Germinal center (tissue), 1 donor: Measurements from ENCODE around the gene OR1L1.
A peak's percentile ranks its signal among the peaks of the same experiment; 100 is the strongest.

Experiments
- DNase-seq: peaks from one replicate; pipeline ENCODE4 v3.0.0; 2012; ENCODE audit warnings: mixed read lengths, low spot score

The OR1L1 gene, protein sequence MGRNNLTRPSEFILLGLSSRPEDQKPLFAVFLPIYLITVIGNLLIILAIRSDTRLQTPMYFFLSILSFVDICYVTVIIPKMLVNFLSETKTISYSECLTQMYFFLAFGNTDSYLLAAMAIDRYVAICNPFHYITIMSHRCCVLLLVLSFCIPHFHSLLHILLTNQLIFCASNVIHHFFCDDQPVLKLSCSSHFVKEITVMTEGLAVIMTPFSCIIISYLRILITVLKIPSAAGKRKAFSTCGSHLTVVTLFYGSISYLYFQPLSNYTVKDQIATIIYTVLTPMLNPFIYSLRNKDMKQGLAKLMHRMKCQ

DNA sequence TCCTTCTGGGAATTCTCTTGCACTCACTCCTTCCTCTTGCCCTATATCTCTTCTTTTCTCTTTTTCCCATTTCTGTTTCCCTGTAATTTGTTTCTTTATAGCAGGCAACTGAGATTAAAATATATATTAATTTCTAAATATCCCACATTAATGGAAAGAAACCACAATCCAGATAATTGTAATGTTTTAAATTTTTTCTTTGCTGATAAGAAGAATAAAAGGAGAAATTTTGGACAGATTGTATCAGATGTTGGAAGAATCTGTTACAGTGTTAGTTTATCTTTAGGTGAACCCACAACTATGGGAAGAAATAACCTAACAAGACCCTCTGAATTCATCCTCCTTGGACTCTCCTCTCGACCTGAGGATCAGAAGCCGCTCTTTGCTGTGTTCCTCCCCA is at the start of gene OR1L1:
TSS of gene OR1L1 (plus strand) at position 301 of the 400 bp plus-strand sequence. CDS start at position 301, 0 bp downstream.
- no peak for DNase-seq

DNA sequence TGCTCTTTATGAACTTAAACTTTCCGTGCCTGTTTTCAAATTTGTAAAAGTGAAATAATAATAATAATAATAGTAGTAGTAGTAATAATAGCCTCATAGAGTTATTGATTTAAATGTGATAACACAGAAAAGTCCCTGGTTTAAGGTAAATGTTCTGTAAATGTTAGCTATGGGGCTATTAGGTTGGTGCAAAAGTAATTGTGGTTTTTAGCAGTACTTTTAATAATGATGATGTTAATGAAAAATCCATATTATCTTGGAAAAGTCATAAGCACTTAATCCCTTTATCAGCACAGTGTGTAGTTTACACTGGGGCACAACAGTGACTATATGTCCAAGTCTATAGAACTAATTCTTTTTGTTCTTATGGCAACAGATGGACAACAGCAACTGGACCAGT is 47.2 kb upstream of the OR1L1 start, which contains the start of gene OR1Q1:
TSS of gene OR1Q1 (plus strand) at position 377 of the 400 bp plus-strand sequence. CDS start at position 377, 0 bp downstream.
- DNase-seq = no peak

DNA sequence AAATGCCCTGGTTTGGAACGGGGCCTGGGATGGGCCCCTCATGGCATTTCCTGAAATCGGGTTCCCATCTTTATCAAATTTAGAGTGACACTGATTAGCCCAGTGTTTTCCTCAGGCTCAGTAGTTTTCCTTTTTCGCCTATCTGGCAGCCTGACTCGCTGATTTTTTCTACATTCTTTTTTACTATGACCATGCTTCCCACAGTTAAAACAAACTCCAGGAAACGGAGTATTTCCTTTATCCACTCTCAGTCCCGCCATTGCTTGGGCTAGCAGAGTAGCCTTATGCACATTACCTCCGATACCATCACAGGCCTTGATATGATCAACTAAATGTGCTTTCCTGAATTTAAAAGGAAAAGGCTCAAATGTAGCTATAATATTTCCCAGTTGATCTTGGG is 41.5 kb upstream of the OR1L1 start:
- no peak for DNase-seq

DNA sequence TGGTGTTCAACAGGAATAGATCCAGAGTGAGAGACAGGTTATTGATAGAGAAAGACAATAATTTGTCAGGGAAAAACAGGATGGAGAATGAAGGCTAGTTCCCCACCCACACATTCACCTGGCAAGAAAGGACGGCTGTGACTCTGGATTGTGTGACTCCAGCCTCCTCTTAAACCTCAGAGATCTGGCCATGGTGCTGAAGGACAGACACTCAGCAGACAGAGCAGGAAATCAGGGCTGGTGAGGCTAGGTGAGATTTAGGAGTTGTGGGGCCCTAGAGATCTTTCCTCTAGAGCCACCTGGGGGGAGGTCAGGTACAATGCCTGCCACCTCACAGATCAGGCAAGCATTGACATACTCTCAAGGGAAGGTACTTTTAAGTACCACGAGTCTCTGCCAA is 19.3 kb upstream of the OR1L1 start:
- peak; percentile 2 for DNase-seq

DNA sequence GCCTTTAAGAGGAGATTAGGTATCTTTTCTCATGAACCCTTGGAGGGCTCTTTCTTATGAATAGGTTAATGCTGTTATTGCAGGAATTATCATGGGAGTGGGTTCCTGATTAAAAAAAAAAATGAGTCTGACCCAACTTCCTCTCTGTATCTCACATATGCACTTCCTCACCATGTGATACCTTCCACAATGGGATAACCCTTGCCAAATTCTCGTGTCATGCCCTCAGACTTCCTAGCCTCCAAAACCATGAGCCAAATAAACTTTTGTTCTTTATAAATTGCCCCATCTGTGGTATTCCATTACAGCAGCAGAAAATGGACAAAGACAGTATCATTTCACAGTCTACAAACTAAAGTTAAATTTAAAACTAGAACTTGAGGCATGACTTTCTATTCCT is 5.1 kb upstream of the OR1L1 start:
- DNase-seq = no peak

DNA sequence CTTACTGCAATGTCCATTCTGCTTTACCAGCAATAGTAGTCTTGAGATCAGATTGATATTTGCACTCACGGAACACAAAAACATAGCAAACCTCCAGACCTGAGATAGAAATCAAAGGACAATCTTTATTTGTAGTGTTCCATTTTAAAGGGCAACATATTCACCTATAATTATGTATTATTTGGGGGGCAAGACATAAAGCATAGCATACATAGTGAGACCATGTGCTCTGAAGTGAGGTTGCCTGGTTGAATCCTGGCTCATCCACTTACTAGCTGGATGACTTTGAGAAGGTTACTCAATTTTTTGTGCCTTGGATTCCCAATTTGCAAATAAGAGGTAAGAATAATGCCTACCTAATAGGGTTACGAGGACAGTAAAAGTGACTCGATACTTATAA is 4.0 kb upstream of the OR1L1 start, which contains the start of gene OR1B1:
TSS of gene OR1B1 (minus strand) at position 101 of the 400 bp plus-strand sequence.
- no peak for DNase-seq

DNA sequence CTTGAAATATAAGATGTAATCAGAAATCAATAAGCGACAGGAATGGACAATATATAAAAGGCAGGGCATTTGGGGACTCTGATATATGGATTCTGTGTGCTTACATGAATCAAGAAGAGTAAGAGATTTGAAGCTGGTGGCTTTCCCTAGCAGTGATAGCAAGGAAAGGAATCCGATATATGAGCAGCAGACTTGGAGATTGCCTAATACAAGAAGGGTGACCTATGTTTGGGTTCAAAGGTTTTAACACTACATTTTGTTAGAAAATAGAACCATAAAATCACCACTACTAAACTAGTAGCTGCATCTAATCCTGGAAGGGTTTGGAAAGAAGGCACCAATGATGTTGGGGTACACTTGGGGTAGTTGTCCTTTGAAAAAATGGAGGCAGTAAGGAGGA is 11.0 kb downstream of the OR1L1 start:
- no peak for DNase-seq

DNA sequence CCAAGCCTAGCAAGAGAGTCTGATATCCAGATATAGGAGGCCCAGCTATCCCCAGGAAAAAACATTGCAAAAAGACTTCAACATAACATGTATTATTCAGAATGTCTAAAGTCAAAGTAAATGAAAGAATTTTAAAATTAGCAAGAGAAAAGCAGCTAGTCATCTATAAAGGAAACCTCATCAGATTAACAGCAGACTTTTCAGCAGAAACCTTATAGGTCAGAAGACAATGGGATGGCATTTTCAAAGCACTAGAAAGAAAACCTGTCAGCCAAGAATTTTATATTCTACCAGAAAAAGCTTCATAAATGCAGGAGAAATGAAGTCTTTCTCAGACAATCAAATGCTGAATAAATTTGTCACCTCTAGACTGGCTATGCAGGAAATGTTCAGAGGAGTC is 23.3 kb downstream of the OR1L1 start:
- no peak for DNase-seq

DNA sequence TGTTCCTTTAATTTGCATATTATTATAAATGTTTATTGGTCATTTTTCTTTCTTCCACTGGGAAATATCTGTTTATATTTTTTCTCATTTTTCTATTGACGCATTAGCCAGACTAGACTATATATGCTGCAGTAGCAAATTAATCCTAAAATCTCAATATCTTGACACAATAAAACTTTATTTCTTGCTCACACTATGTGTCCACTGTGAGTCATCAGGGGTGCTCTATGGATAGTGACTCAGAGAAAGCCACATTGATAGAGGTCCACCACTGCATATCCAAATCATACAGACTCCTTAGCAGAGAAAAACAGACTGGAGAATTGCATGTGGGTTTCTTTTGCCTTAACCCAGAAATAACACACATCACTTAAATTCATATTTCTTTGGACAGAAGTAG is 34.2 kb downstream of the OR1L1 start:
- no peak for DNase-seq
